HT-29 (cell line): ENCODE measurements around the gene PCED1A. TPM values are rescaled to one million over a fixed set of nuclear protein-coding genes. Genes with fewer than 3 reads are reported as not detected.
A peak's percentile ranks its signal among the peaks of the same experiment; 100 is the strongest.
"Not testable (repeated sequence)": the region's sequence is repeated elsewhere in the genome, so short reads cannot be mapped to it uniquely, and the experiment has no call there.

Experiments
- DNase-seq: peaks from one replicate; pipeline ENCODE4 v3.0.0-alpha.2; 2015; ENCODE audit warnings: low spot score
- total RNA-seq: library from RNA; depleted of rRNA; stranded (reverse); fragments of >200 nt; shearing (Covaris generic); gene quantifications from 2 replicates; pipeline ENCODE4 v1.2.3, GENCODE V29; 2014

PCED1A gene
- total RNA-seq, 1 experiment from 2014 or later, result 34.4 TPM

DNA sequence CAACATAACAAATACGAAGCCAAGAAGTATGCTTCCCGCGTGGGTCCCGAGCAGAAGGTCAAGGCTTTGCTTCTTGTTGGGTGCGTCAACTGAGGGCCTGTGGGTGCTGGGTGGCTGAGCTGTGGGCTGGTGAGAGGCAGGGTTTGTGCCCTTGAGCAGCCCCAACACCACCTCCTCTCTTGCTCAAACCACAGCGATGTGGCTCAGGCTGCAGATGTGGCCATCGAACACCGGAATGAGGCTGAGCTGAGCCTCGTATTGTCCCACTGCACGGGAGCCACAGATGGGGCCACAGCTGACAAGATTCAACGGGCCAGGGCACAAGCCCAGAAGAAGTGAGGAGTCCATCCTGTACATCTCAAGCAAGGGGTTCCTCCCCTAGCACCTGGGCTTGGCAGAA, 25.8 kb upstream of the PCED1A start:
- DNase-seq, result no peak

DNA sequence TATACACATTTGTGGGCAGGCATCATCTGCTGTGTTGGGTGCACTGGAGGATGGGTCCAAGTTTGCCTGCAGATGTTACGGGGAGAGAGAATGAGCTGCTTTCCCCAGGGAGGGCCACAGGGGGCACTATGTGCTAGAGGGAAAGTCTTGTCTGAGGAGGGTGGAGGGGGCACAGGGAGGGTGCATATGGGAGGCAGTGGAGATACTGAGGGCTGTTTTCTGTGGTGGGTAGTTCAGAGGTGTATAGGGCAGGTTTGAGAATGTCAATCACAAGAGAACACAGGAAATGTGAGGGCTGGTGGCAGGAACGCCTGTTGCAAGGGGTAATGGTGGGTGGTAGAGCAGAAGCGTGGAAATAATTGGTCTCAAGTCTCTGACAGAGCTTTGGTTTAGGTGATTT, 25.2 kb upstream of the PCED1A start:
- no peak for DNase-seq

DNA sequence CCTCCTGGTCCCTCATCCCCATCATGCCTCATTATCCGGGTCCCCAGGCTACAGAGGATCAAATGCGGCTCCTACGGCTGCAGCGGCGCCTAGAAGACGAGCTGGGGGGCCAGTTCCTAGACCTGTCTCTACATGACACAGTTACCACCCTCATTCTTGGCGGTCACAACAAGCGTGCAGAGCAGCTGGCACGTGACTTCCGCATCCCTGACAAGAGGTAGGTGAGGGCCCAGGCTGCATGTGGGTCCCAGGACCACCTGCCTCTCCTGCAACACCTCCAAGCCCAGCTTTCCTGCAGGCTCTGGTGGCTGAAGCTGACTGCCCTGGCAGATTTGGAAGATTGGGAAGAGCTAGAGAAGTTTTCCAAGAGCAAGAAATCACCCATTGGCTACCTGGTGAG, 24.6 kb upstream of the PCED1A start:
- DNase-seq, result no peak

DNA sequence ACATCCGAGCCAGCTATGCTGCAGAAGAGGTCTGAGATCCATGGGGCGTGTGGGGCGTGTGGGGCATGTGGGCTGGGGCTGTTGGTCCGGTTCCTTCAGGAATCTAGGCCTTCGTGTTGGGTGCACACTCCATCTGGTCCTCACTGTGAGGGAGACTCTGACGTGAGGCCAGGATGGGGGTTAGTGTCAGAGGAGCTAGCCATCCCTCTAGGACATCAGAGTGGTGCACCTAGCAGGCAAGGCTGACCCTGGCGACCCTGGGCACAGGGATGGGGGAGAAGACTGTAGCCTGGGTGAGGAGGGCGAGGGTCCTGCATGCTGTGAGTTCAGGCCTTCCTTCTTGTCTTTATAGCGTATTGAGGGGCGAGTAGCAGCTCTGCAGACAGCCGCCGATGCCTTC, 24.2 kb upstream of the PCED1A start:
- DNase-seq, result no peak

DNA sequence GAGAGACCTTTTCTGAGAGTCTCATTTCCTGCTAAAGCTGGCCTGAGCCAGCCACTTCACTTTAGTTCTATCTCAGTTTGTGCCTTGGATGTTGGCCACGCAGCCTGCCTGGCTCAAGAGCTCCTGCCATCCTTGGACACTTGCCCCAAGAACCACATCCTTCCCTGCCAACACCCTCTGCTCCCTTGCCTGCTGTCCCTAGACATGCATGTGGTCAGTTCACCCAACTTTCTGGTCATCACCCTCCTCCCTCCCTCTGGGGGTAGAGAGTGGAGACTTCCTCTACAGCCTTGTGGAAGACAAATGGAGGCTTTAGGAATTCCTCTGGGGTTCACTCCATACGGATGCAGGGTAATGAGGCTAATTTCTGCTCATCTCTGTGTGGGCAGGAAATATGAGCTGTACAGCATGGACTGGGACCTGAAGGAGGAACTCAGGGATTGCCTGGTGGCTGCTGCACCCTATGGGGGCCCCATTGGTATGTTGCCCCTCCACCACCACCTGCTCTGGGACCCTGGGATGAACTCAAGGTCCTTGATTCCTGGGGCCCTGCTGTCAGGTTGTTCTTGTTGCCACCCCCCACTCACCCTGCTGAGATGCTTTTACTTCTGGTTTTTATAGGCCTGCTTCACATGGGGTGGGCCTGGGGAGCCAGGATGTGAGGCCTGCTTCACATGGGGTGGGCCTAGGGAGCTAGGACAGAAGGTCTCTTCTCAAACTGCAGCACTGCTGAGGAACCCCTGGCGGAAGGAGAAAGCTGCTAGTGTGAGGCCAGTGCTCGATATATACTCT, 19.1 kb upstream of the PCED1A start:
- DNase-seq, result no peak

DNA sequence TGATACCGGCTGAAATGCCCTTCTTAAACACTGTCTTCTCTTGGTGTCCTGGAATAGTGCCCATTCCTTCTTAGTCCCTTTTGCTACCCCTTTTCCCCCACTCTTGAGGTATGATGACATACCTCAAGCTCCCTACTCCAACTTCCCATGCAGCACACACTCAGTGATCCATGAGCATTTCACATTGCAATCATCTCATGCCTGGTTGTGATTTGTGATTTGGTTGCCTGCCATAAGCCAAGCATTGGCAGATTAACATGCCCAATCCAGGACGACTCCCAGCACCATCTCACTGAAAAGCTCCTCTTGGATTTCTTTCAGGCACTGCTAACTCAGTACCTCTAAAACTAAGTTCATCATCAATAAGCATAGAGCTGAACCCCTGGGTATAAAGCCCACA, 18.1 kb upstream of the PCED1A start:
- no peak for DNase-seq

DNA sequence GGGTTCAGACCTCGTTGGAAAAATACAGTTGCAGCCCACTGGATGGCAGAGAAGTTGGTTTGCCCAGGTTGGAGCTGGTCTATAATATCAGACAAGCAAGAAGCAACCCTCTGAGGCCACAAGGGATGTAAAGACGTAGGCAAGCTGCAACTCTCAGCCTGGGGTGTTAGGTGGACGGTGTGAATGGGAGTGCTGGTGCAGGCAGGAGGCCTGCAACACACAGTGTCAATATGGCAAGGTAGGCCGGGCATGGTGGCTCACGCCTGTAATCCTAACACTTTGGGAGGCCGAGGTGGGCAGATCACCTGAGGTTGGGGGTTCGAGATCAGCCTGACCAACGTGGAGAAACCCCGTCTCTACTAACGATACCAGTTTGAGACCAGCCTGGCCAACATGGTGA, 10.6 kb upstream of the PCED1A start:
- no peak for DNase-seq

DNA sequence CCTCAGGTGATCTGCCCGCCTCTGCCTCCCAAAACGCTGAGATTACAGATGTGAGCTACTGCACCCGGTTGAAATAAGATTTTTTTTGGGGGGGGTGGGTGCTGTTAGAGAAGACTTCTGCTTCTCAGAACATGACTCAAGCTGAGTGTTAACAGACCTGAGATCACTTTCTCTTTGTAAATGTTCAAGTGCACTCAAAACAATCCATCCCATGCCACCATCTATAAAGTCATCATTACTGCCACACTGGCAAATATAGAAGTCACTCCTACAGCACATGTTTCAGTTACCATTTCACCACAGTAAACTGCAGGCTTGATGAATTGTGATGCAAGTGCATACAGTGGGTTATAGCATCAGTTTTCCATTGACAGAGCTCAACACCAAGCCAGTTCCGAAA, 9.1 kb upstream of the PCED1A start:
- no peak for DNase-seq

DNA sequence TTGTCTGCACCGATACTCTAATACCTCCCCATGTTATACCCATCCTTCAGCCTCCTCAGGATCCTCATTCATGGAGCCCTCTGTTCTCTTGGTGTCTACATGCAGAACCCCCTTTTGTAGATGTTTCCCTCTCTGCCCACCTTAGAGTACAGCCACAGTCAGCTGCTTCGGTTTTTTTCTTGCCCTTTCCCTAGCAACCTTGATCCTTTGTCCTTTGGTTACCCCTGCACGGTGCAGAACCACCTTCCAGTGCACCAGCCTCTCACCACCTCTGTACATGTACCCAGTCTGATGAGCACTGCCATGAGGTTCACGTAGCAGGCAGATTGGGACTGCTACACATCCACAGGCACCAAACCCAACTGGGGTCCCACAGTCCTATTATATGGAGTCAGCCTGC, 7.3 kb upstream of the PCED1A start:
- no peak for DNase-seq

DNA sequence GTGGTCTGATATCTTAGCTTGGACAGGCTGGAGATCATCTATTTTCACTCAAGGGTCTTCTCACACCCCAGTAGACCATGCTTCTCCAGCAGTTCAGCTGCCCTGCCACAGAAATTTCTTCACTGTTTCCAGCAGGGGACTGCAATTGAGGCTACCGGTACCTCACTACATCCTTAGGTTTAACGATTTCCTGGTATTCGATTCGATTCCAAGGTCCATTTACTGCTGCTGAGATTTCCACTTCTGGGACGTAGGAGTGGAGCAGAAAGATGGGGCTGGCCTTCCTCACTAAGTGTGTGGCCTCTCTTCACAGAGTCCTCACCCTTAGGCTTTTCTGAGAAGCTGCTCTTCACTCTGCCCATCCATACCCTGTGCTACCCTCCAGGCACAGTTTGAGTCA, 6.2 kb upstream of the PCED1A start:
- DNase-seq, result no peak

DNA sequence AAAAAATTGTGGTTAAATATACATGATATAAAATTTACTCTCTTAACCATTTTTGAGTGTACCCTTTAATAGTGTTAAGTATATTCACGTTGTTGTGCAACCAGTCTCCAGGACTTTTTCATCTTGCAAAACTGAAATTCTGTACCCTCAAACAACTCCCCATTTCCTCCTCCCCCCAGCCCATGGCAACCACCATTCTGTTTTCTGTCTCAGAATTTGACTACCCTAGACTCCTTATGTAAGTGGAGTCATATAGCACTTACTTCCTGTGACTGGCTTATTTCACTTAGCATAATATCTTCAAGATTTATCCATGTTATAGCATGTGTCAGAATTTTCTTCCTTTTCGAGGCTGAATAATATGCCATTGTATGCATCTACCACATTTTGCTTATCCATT, 5.2 kb upstream of the PCED1A start:
- DNase-seq, result no peak

DNA sequence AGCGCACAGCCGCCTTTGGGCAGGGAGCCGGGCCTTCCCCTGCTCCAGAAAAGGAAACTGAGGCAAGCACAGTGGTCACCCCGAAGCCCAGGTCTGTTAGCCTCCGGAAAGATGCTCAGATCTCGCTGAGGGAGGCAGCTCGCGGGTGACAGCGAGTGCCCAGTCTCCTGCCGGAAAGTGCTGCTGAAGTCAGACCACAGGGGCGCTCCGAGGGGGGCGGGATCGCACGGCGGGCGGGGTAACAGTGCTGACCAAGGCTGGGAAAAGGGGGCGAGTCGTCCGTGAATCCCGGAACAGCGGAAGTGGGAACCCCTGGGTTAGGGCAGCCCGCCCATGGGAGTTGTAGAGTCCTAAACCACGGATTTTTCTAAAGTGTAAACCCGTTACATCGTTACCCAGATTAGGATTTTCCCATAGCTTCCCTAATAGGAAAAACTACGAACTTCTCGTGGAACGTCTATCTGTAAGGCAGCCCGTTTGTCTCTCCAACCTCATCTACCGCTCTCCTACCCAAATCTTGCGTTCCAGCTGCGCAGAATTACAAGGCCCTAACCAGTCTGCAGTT, 594 bp upstream of the PCED1A start:
- peak; percentile 18 for DNase-seq

DNA sequence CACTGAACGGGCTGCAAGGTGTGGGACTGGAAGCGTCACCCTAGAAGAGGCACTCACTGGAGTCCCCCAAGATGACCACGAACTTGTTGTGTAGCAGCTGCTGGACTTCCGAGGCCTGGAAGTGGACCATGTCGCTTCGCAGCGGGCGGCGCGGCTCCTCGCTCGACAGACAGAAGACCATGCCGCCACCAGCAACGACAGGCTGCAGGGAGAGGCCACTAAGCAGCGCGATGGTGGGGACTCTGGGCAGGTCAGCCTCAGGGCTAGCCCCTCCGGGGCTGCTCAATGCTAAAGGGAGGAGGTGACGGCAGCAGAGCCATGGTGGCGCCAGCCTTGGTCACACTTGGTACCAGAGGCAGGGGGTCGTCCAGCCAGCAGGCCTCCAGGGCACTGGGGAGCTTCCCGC, 720 bp downstream of the PCED1A start:
- DNase-seq, result no peak

DNA sequence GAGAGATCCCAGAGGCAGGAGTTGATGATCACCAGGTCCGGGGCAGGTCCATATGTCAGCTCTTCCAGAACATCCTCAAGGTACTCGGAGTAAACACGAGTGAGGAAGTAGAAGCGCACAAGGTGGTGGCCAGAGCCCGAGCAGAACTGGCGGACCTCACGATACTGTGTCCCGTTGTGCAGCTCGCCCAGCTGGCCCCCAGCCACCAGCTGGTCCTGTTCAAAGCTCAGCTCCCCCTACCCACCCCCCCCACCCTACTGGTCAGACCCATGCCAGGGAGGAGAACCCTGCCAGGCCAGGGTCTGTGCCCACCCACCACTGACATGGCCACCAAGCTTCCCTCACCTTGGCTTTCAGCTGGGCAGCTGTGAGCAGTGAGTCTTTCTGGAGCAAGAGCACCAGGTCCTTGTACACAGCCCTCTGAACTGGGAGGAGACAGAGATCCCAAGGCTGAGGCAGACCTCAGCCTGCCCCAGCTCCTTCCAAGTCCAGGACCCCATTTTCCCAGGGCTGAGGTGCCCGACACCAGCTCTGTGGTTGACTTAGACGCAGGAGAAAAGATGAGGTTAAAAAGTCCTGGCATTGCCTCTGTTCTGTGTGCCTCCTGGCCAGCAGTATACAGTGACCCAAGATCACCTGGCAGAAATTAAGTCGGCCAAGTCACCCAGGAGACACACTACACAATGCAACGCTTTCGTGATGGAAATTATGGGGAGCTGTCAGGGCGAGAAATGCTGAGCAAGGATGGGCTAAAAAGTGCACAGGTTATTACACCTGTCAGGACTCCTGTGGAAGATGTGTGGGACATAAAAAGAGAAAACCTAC, 1.4 kb downstream of the PCED1A start:
- DNase-seq, result no peak

DNA sequence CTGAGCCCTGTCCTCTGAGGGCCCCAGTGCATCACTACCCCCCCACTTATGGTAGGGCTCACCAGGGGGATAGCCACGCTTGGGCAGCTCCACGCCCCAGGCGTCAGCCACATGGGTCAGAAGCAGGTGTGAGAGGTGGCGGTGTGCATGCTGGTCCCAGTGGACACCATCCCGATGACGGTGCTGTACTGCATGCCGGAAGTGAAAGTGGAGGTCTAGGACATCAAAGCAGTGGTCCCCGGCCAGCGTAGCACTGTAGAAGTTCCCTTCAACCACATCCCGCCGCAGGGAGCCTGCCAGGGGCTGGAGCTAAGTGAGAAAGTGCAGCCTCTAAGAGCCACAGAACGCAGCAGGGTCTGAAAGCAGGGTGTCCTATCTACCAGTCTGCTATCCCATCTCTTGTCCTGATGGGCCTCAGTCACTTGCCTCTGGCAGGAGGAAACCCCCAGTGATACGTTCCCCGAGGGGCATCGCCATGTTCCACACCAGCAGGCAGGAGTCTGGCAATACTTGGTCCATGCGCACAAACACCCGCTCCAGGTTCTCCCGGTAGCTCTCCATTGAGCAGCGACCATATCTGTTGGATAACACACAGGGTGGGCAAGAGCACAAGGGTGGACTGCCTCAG, 2.2 kb downstream of the PCED1A start:
- no peak for DNase-seq

DNA sequence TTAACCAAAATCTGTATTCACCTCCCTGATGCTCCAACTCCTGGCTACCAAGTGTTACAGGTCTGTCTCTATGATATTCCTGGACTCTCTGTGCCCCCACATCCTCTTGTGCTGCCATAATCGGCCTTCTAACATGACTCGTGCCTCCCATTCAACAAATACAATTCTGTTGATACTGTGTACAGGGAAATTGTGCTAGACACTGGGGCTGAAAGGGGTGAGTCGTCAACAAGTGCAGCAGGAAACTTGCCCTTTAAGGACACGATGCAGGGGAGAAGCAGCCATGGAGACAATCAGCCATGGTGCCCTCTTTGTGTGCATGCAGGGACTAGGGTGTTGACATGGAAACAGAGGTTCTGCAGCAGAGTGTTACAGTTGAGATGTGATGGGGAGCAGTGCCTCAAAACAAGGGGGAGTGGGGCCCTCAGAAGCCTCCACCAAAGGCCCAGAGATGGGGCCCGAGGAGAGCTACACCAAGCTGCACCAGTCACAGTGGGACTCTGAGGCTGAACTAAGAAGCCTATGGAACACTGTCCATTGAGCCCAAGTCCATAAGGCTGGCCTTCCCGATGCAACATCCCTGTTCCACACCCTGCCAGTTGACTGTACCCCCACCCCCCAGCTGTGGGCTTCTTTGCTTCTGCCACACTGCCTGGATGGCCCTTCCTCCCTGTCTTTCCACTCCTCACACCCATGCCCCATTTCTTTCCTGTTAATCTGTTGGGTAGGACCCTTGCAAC, 3.1 kb downstream of the PCED1A start:
- no peak for DNase-seq

DNA sequence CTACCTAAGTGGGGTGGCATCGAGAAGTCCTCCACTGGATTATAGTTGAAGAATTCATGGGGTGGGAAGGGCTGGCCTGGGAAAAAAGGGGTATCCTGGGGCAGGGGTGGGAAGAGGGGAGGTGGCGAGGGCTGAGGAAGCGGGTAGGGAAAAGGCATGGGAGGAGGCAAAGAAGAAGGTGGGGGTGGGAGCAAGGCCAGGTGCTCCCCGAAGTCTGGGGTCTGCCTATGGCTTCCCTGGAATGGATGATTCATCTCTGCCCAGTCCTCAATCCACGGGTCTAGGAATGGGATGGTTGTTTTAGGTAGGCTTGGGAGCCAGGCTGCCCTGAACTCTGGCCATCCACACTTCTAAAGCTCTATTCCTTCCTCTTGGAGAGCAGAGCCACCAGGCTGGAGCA, 4.4 kb downstream of the PCED1A start:
- DNase-seq, result no peak

DNA sequence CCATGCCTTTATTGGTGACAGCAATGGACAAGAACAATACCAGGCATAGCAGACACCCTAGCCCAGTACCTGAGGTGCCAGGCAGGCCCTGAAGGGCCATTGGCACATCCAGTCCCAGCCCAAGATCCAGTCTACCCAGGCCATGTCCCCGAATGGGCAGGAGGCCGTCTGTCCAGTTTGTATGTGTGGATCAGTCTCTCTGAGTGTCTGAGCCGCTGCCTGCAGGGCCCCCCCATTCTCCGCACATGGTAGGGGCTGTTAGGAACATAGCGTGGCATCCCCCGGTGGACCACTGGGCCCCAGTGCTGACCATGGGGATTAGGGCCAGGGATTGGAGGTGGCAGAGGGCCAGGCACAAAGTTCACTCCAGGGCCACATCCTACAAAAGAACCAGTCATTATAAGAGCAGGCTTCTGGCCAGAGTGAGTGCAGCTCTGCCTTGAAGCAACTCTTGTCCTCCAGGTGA, 5.1 kb downstream of the PCED1A start:
- no peak for DNase-seq

DNA sequence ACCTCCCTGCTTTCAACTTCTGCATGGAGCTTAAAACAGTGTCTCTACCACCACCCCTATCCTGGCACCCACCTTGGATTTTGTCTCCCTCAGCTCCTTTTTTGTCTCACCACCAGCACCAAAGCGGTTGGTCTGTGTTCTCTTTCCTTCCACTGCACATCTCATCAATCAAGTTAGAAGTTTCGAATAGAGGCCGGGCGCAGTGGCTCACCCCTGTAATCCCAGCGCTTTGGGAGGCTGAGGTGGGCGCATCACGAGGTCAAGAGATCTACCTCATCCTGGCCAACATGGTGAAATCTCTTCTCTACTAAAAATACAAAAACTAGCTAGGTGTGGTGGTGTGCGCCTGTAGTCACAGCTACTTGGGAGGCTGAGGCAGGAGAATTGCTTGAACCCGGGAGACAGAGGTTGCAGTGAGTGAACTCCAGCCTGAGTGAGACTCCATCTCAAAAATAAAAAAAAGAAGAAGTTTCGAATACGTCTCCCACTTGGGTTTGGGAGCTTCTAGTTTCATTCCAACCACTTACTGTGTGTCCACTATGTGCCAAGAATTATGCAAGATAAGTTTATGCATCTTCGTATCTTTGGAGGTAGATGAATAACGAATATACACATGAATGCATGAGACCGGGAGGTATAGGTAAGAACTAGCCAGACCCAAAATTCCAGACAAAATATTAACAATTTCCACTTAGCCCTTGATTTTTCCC, 5.9 kb downstream of the PCED1A start:
- DNase-seq, result no peak

DNA sequence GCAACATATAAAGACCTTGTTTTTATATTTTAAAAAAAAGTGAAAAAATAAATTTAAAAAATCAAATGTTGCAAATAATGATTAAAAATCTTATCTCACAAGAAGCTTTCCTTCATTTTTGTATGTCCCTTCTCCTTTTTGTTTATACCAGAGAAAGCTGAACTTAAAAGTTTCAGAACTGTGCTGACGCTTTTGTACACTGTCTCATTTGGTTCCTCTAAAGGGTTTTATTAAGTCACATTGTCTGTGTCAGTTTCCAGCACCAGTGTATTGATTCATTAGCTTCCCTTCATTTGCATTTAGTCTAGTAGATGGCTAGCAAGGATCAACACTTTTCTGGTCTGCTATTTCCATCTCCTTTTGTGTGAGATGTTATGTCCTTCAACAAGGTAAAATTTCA, 6.7 kb downstream of the PCED1A start:
- no peak for DNase-seq

DNA sequence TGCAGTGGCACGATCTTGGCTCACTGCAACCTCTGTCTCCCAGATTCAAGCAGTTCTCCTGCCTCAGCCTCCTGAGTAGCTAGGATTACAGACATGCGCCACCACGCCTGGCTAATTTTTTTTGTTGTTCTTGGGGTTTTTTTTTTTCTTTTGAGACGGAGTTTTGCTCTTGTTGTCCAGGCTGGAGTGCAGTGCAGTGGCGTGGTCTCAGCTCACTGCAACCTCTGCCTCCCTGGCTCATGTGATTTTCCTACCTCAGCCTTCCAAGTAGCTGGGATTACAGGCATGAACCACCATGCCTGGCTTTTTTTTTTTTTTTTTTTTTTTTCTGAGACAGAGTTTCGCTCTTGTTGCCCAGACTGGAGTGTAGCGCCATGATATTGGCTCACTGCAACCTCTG, 9.2 kb downstream of the PCED1A start:
- DNase-seq, result not testable (repeated sequence)
